ENCODE results near the gene PKD2L2. TPM values are rescaled to one million over a fixed set of nuclear protein-coding genes. Genes with fewer than 3 reads are reported as not detected.

PKD2L2 gene
- polyA plus RNA-seq, 1 donor (not counting 4 experiments of a cell fraction or from before 2014, with no cell fraction given) = not detected

GRCh38 chr5:137932800-137933199, 43.5 kb downstream of the PKD2L2 start:
- dilution Hi-C loops (cut with MboI; ENCODE audit: extremely low pct_ligation_motif_present, low sequenced_read_pairs) = no loop called here
- Histone ChIP-seq H3K79me2 (ENCODE audit: control insufficient read depth, insufficient read depth, low read length) (no peaks in the 10 kb centered on the region), H3K27ac (ENCODE audit: control insufficient read depth, insufficient read depth, low read length) (no peak overlapping the region), H3K4me3 (ENCODE audit: control insufficient read depth in 2 of 3, extremely low read depth in 1 of 3, insufficient read depth in 2 of 3, low read depth in 1 of 3, low read length in 3 of 3) (no peak overlapping the region), H3K9me1 (ENCODE audit: control insufficient read depth, extremely low read depth, insufficient read depth, low read length) (no peaks in the 10 kb centered on the region), H3K9ac (ENCODE audit: control insufficient read depth, extremely low read depth, insufficient read depth, low read length) (no peak overlapping the region), H2AFZ (ENCODE audit: control insufficient read depth, low read length) (no peak overlapping the region), H3K4me2 (ENCODE audit: control insufficient read depth, extremely low read depth, insufficient read depth, low read depth, low read length) (no peak overlapping the region), H3K36me3 (ENCODE audit: control insufficient read depth in 2 of 2, extremely low read depth in 1 of 2, insufficient read depth in 2 of 2, low read length in 2 of 2) (peaks cover 0 to 6% of the 10 kb centered on the region in 2 experiments), H4K20me1 (ENCODE audit: control insufficient read depth, extremely low read depth, insufficient read depth, low read length) (no peaks in the 10 kb centered on the region), H3K9me3 (ENCODE audit: control insufficient read depth, low read depth, low read length) (no peaks in the 10 kb centered on the region), H3K4me1 (ENCODE audit: control insufficient read depth, extremely low read depth, insufficient read depth, low read length) (no peaks in the 10 kb centered on the region), H3K27me3 (ENCODE audit: control insufficient read depth, extremely low read depth, insufficient read depth, low read length) (no peaks in the 10 kb centered on the region)
- no peak for DNase-seq (ENCODE audit: low read depth, low spot score)
- no peak for FAIRE-seq
- TF ChIP-seq, protein P1, sequence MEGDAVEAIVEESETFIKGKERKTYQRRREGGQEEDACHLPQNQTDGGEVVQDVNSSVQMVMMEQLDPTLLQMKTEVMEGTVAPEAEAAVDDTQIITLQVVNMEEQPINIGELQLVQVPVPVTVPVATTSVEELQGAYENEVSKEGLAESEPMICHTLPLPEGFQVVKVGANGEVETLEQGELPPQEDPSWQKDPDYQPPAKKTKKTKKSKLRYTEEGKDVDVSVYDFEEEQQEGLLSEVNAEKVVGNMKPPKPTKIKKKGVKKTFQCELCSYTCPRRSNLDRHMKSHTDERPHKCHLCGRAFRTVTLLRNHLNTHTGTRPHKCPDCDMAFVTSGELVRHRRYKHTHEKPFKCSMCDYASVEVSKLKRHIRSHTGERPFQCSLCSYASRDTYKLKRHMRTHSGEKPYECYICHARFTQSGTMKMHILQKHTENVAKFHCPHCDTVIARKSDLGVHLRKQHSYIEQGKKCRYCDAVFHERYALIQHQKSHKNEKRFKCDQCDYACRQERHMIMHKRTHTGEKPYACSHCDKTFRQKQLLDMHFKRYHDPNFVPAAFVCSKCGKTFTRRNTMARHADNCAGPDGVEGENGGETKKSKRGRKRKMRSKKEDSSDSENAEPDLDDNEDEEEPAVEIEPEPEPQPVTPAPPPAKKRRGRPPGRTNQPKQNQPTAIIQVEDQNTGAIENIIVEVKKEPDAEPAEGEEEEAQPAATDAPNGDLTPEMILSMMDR (optimal IDR thresholded peaks at IDR 0.05 in 1 of 3, IDR thresholded peaks at IDR 0.05 in 1 of 3, conservative IDR thresholded peaks at IDR 0.05 in 1 of 3; ENCODE audit: extremely low read depth in 1 of 3, insufficient read depth in 2 of 3, low read length in 3 of 3) = no peak
- TF ChIP-seq EZH2 (IDR thresholded peaks at IDR 0.05; ENCODE audit: low read length) = no peak

DNA sequence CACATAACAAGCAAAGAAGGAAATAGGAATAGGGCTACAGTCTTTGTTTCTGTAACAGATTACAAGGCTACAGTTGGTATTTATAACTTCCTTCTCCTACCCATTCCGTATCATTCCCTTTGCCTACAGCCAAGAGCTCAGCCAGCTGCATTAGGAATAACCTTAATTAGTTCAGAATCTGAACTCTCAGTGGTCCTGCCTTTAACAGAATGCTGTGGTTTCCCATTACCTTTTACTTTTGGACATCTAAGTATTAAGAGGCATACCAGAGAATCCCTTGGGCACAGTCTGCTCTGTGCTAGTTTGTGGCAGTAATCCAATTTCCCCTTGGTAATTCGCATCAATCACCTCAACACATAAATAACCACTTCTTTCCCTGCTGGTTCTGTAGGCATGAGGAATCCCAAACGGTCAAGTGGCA, 44.2 kb downstream of the PKD2L2 start:
- no peak overlapping the region for H3K4me2 ChIP-seq (ENCODE audit: control insufficient read depth, extremely low read depth, insufficient read depth, low read depth, low read length)
- no peak overlapping the region for H2AFZ ChIP-seq (ENCODE audit: control insufficient read depth, low read length)
- TF ChIP-seq, protein P1 (optimal IDR thresholded peaks at IDR 0.05 in 1 of 3, IDR thresholded peaks at IDR 0.05 in 1 of 3, conservative IDR thresholded peaks at IDR 0.05 in 1 of 3; ENCODE audit: extremely low read depth in 1 of 3, insufficient read depth in 2 of 3, low read length in 3 of 3) = no peak
- TF ChIP-seq EZH2 (IDR thresholded peaks at IDR 0.05; ENCODE audit: low read length) = no peak
- H3K36me3 ChIP-seq (ENCODE audit: control insufficient read depth in 2 of 2, extremely low read depth in 1 of 2, insufficient read depth in 2 of 2, low read length in 2 of 2) = peaks cover 0 to 4% of the 10 kb centered on the region in 2 experiments
- no peak overlapping the region for H3K27ac ChIP-seq (ENCODE audit: control insufficient read depth, insufficient read depth, low read length)
- no peaks in the 10 kb centered on the region for H3K27me3 ChIP-seq (ENCODE audit: control insufficient read depth, extremely low read depth, insufficient read depth, low read length)
- H3K9ac ChIP-seq (ENCODE audit: control insufficient read depth, extremely low read depth, insufficient read depth, low read length) = no peak overlapping the region
- FAIRE-seq = no peak
- H3K4me3 ChIP-seq (ENCODE audit: control insufficient read depth in 2 of 3, extremely low read depth in 1 of 3, insufficient read depth in 2 of 3, low read depth in 1 of 3, low read length in 3 of 3) = no peak overlapping the region
- DNase-seq (ENCODE audit: low read depth, low spot score) = no peak
- H3K9me1 ChIP-seq (ENCODE audit: control insufficient read depth, extremely low read depth, insufficient read depth, low read length) = no peaks in the 10 kb centered on the region
- H3K4me1 ChIP-seq (ENCODE audit: control insufficient read depth, extremely low read depth, insufficient read depth, low read length) = no peaks in the 10 kb centered on the region
- H4K20me1 ChIP-seq (ENCODE audit: control insufficient read depth, extremely low read depth, insufficient read depth, low read length) = no peaks in the 10 kb centered on the region
- dilution Hi-C loops (cut with MboI; ENCODE audit: extremely low pct_ligation_motif_present, low sequenced_read_pairs) = no loop called here
- H3K79me2 ChIP-seq (ENCODE audit: control insufficient read depth, insufficient read depth, low read length) = no peaks in the 10 kb centered on the region
- H3K9me3 ChIP-seq (ENCODE audit: control insufficient read depth, low read depth, low read length) = no peaks in the 10 kb centered on the region

Measured in keratinocyte (primary cell).